OCI-LY1 (cell line): ENCODE measurements around the gene S100PBP.
A peak's percentile ranks its signal among the peaks of the same experiment; 100 is the strongest.

ENCODE experiments used
- H2AFZ ChIP-seq: fragments of 200-600 bp; sonication (generic), shearing (Covaris generic); 2 replicates; pipeline ENCODE4 v1.6.0; 2014; ENCODE audit warnings: antibody characterized with exemption, mild to moderate bottlenecking, low read length
- H3F3A ChIP-seq: fragments of 200-600 bp; sonication (generic), shearing (Covaris generic); 2 replicates; pipeline ENCODE4 v1.6.0; 2014; ENCODE audit warnings: mild to moderate bottlenecking, antibody characterized with exemption, low read length, moderate library complexity; ENCODE audit not compliant: insufficient read depth
- H3K27ac ChIP-seq: fragments of 200-600 bp; sonication (generic); 2 replicates; pipeline ENCODE4 v1.5.1; 2014; ENCODE audit warnings: low read length, mixed run types, mild to moderate bottlenecking, low read depth; ENCODE audit not compliant: poor library complexity, severe bottlenecking
- H3K27me3 ChIP-seq: fragments of 200-600 bp; sonication (generic); 2 replicates; pipeline ENCODE4 v1.6.0; 2014; ENCODE audit warnings: antibody characterized with exemption, mild to moderate bottlenecking, low read length, moderate library complexity; ENCODE audit not compliant: insufficient read depth
- H3K36me3 ChIP-seq: fragments of 200-600 bp; sonication (generic); 2 replicates; pipeline ENCODE4 v1.6.1; 2014; ENCODE audit warnings: mild to moderate bottlenecking, antibody characterized with exemption, low read length, moderate library complexity, mixed read lengths; ENCODE audit not compliant: insufficient read depth
- H3K4me1 ChIP-seq: fragments of 200-600 bp; sonication (generic); 2 replicates; pipeline ENCODE4 v1.5.1; 2014; ENCODE audit warnings: mild to moderate bottlenecking, low read length, moderate library complexity; ENCODE audit not compliant: insufficient read depth, severe bottlenecking
- H3K4me2 ChIP-seq: fragments of 200-600 bp; sonication (generic), shearing (Covaris generic); 2 replicates; pipeline ENCODE4 v1.6.1; 2014; ENCODE audit warnings: low read length
- H3K4me3 ChIP-seq: fragments of 200-600 bp; sonication (generic); 2 replicates; pipeline ENCODE4 v1.5.1; 2014; ENCODE audit warnings: low read length, low read depth, mild to moderate bottlenecking, mixed read lengths; ENCODE audit not compliant: poor library complexity, severe bottlenecking
- H3K79me2 ChIP-seq: fragments of 200-600 bp; shearing (Covaris generic); 2 replicates; pipeline ENCODE4 v1.6.1; 2016; ENCODE audit warnings: mixed run types, low read length, mixed read lengths; ENCODE audit not compliant: insufficient read depth
- H3K9ac ChIP-seq: fragments of 200-600 bp; sonication (generic), shearing (Covaris generic); 2 replicates; pipeline ENCODE4 v1.6.1; 2014; ENCODE audit warnings: mild to moderate bottlenecking, low read length, mixed read lengths
- H3K9me2 ChIP-seq: fragments of 200-600 bp; sonication (generic), shearing (Covaris generic); 2 replicates; pipeline ENCODE4 v1.6.1; 2014; ENCODE audit warnings: low read depth, mild to moderate bottlenecking, low read length, mixed read lengths
- H3K9me3 ChIP-seq: fragments of 200-600 bp; shearing (Covaris generic); 2 replicates; pipeline ENCODE4 v1.6.1; 2014; ENCODE audit warnings: low read length, mixed read lengths
- H4K20me1 ChIP-seq: fragments of 200-600 bp; sonication (generic), shearing (Covaris generic); 2 replicates; pipeline ENCODE4 v1.6.0; 2016; ENCODE audit warnings: mild to moderate bottlenecking, low read length; ENCODE audit not compliant: insufficient read depth
- CTCF ChIP-seq: fragments of 200-600 bp; sonication (generic), shearing (Covaris generic); IDR thresholded peaks from 2 replicates; pipeline ENCODE4 v1.5.1; 2017; ENCODE audit warnings: mild to moderate bottlenecking, antibody characterized with exemption, low read length, moderate library complexity, mixed read lengths
- EZH2 ChIP-seq: fragments of 200-600 bp; sonication (generic), shearing (Covaris generic); IDR thresholded peaks from 2 replicates; pipeline ENCODE4 v1.8.0; 2017; ENCODE audit warnings: borderline replicate concordance, mixed run types, mild to moderate bottlenecking, antibody characterized with exemption, low read length, moderate library complexity, mixed read lengths

Gene S100PBP

GRCh38 chr1:32869923-32870614, 52.6 kb downstream of the S100PBP start:
- Histone ChIP-seq H2AFZ (no peak overlapping the region), H3K4me2 (no peak overlapping the region), H3K79me2 (no peaks in the 10 kb centered on the region), H3K36me3 (no peaks in the 10 kb centered on the region), H3K4me1 (peaks cover 7% of the 10 kb centered on the region), H3K27me3 (no peaks in the 10 kb centered on the region), H3K27ac (no peak overlapping the region), H3F3A (no peaks in the 10 kb centered on the region), H3K4me3 (no peak overlapping the region), H3K9me2 (no peaks in the 10 kb centered on the region), H3K9me3 (no peaks in the 10 kb centered on the region), H3K9ac (no peak overlapping the region), H4K20me1 (no peaks in the 10 kb centered on the region)
- TF ChIP-seq EZH2 (no peak), CTCF (no peak)

- TF ChIP-seq CTCF (no peak), EZH2 (no peak)
- Histone ChIP-seq H3K9me2 (no peaks in the 10 kb centered on the region), H3K4me3 (no peak within 1 kb of the TSS)
Observed at GRCh38 chr1:32870615-32871363, 53.3 kb downstream of the S100PBP start, which contains the start of gene FNDC5. Gene FNDC5 (minus strand): TSS chr1:32870912.

GRCh38 chr1:32871364-32872191, 54.1 kb downstream of the S100PBP start:
- Histone ChIP-seq H3K4me3 (no peak overlapping the region), H3K9me3 (no peaks in the 10 kb centered on the region), H3K9me2 (no peaks in the 10 kb centered on the region), H2AFZ (no peak overlapping the region), H3F3A (no peaks in the 10 kb centered on the region), H4K20me1 (no peaks in the 10 kb centered on the region), H3K9ac (no peak overlapping the region), H3K27ac (no peak overlapping the region), H3K4me2 (0 out of 2 replicates have a peak overlapping the region, but pooled peaks have one; percentile 26), H3K4me1 (peaks cover 7% of the 10 kb centered on the region), H3K27me3 (no peaks in the 10 kb centered on the region), H3K79me2 (no peaks in the 10 kb centered on the region), H3K36me3 (no peaks in the 10 kb centered on the region)
- no peak for TF ChIP-seq EZH2

More at GRCh38 chr1:32870615-32871363, 53.3 kb downstream of the S100PBP start, which contains the start of gene FNDC5:
- H3K9ac ChIP-seq, result no peak within 1 kb of the TSS
- peaks cover 7% of the 10 kb centered on the region for H3K4me1 ChIP-seq
- H3K36me3 ChIP-seq, result no peaks in the 10 kb centered on the region
- H3F3A ChIP-seq, result no peaks in the 10 kb centered on the region
- peak within 1 kb of the TSS; percentile 26; the same call in 1 of the 2 replicates for H3K4me2 ChIP-seq
- no peak within 1 kb of the TSS for H3K27ac ChIP-seq
- H2AFZ ChIP-seq, result no peak within 1 kb of the TSS
- no peaks in the 10 kb centered on the region for H4K20me1 ChIP-seq
- H3K79me2 ChIP-seq, result no peaks in the 10 kb centered on the region
- H3K9me3 ChIP-seq, result no peaks in the 10 kb centered on the region
- H3K27me3 ChIP-seq, result no peaks in the 10 kb centered on the region
